ENCODE data around the gene PPP1R10.

DNA sequence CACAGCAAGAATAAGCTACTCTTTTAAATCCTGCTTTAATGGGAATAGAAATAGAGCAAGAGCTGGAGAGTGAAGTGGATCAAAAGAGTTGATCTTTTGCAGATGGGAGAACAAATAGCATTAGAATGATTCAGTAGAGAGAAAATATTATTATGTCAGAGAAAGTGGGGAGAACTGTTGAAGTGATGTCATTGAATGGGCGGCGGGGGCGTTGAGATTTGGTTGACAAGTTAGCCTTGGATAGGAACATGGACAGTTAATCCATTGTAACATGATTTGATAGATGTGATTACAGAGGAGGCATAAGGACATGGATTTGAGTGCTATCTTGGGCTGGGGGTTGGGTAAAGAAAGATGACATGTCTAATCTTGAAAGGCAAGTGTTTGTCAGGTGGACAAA lies 18.8 kb upstream of the PPP1R10 start:
- TF ChIP-seq, protein P1, sequence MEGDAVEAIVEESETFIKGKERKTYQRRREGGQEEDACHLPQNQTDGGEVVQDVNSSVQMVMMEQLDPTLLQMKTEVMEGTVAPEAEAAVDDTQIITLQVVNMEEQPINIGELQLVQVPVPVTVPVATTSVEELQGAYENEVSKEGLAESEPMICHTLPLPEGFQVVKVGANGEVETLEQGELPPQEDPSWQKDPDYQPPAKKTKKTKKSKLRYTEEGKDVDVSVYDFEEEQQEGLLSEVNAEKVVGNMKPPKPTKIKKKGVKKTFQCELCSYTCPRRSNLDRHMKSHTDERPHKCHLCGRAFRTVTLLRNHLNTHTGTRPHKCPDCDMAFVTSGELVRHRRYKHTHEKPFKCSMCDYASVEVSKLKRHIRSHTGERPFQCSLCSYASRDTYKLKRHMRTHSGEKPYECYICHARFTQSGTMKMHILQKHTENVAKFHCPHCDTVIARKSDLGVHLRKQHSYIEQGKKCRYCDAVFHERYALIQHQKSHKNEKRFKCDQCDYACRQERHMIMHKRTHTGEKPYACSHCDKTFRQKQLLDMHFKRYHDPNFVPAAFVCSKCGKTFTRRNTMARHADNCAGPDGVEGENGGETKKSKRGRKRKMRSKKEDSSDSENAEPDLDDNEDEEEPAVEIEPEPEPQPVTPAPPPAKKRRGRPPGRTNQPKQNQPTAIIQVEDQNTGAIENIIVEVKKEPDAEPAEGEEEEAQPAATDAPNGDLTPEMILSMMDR (IDR thresholded peaks at IDR 0.05), result no peak
- no peak for TF ChIP-seq POLR2A (IDR thresholded peaks at IDR 0.05)

Data from thyroid gland (tissue), 4 donors.